Measurements from ENCODE around the gene C19orf53.
"Not testable (repeated sequence)": the region's sequence is repeated elsewhere in the genome, so short reads cannot be mapped to it uniquely, and the experiment has no call there.

The C19orf53 gene

DNA sequence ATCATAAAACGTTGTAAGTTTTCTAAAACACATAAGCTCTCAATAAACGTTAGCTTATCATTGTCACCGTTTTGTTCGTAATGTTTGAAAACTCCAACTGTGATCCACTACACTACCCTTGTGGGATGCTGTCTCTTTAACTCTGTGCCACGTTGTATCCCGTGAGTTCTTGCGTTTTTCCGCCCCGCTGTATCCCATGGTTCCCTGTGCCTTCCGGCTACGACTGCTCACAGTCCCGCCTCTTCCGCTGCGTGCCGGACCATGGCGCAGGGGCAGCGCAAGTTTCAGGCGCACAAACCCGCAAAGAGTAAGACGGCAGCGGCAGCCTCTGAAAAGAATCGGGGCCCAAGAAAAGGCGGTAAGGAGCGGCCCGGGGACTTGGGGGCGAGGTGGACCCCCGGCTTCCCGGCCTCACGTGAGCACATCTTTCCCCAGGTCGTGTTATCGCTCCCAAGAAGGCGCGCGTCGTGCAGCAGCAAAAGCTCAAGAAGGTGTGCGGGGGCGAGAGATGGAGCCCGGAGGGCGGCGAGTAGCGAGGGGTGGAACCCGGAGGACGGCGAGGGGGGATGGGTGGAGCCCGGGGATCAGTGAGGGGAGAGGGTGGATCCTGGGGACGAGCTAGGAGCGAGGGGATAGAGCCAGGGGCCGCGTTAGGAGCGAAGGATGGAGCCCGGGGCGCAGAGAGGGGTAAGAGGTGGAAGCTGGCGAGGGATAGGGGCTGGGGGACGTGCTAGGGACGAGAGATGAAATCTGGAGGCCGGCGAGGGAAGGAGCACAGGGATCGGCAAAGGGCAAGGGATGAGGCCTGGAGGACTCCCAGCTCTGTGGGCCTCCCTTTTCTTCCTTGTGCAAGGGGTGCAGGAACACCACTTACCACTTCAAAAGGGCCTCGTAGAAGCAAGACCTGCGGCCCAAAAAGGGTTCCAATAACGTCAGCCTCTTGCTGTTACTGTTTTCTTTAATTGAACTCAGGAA is at the start of gene C19orf53:
Gene C19orf53, plus strand, starts transcription at position 240 of the 975 bp plus-strand sequence. Its CDS starts 22 bp downstream, at position 262.
- DNase-seq: peak; percentile 50

DNA sequence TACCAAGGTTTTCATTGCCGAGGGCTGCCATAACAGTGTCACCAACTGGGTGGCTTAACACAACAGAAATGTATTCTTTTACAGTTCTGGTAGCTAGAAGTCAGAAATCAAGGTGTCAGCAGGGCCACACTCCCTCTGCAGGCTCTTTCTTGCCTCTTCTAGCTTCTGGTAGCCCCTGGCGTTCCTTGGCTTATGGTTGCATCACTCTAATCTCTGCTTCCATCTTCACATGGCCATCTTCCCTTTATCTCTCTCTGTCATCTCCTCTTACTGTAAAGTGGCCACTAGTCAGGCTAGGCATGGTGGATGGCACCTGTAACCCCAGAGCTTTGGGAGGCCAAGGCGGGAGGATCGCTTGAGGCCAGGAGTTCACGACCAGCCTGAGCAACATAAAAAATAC is 47.9 kb upstream of the C19orf53 start:
- DNase-seq: no peak

DNA sequence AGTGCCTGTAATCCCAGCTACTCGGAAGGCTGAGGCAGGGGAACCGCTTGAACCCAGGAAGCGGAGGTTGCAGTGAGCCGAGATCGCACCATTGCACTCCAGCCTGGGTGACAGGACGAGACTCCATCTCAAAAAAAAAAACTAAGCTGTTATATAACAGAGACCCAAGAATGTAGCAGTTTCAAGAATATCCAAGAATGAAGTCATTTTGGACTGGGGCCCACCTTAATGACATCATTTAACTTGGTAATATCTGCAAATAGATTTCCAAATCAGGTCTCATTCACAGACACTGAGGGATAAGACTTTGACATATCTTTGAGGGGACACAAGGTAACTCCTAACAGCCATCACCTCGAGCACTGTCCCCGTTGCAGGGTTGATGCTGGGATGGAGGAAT is 46.5 kb upstream of the C19orf53 start:
- no peak for DNase-seq

DNA sequence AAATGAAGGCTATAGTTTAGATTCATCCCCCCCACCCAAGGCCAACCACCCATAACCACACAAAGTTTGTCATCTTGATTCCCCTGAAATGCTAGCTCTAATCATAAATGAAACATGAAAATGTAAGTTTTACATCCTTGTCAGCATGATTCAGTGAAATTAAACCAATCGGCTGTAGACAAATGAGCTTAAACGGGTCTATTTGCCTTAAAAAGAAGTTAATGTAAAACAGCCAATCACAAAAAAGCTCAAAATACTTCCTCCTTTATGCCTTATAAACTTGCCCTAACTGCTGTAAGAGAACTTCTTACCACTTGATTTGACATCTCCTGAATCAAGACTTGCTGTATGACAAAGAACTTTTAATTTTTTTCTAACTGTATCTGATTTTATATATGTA is 44.4 kb upstream of the C19orf53 start:
- DNase-seq: no peak

DNA sequence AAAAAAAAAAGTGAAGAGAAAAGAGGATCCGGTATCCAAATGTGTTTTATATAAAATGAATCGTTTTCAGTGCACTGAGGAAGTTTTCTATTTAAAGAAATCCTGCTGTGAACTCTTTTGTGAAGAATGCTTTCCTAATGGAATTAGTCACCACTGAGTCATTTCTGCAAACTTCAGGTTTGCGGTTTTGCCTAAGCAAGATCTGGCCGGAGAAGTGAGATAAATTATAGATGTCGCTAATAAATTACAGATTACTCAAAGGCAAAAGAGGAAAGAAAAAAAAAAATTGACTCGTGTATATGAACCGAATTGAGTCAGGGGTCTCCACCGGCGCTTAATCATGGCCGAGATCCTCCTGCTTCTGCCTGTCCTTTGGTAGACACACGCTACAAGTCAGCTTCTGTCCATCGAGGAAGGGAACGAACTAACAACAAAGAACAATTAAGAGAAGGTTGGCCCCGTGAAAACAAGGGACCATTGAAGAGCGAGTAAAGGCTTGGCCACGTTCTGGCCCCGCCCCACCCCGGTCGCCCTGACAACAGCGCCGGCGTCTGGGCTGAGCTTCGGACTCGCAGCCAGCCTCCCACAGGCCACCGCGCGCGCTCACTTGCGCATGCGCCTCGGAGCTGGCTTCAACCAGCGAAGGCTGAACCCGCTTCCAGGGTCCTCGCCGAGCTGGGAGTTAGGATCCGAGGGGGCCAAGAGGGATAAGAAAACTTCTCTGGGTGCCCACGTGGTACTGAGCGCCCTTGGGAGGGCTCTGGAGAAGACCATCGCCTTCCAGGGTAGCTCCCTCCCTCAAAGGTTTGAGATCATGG is 42.9 kb upstream of the C19orf53 start:
- DNase-seq: peak; percentile 66

DNA sequence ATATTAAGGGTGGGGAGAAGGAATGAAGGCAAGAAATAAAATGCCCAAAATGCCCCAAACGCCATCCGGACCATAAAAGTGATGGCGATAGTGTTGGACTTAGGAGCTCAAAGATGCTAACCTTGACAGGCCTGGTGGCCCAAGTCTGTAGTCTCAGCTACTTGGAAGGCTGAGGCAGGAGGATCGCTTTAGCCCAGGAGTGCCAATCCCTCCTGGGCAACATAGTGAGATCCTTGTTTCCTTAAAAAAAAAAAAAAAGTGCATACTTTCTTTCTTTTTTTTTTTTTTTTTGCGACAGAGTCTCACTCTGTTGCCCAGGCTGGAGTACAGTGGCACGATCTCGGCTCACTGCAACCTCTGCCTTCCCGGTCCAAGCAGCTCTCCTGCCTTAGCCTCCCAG is 41.9 kb upstream of the C19orf53 start:
- DNase-seq: no peak

DNA sequence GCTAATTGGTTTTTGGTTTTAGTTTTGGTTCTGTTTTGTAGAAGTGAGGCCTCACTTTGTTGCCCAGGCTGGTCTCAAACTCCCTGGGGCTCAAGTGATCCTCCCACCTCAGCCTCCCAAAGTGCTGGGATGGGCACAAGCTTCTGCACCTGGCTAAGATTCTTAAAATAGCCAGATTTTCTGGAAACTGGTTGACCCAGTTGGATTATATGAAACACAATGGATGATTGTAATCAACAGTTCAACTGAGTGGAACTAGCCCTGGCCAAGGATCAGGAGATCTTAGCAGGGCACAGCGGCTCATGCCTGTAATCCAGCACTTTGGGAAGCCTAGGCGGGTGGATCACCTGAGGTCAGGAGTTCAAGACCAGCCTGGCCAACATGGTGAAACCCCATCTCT is 39.5 kb upstream of the C19orf53 start:
- no peak for DNase-seq

DNA sequence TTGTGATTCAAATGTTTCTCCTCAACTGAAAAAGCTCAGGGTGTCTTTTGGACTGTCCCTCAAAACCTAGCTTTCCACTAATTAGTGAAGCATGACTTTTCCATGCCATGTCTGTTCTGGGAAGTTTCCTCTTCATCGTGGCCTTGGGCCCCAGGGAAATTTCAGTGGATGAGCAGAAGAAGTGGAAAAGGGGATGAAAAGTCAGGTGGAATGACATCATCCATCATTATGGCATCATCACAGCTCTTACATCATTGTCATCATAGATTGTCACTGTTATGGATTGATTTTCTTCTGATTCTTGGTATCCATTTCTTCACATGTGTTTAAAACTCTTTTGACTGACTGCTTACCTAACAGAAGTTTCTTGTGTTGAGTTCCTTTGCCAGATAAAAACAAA is 36.2 kb upstream of the C19orf53 start:
- DNase-seq: no peak

DNA sequence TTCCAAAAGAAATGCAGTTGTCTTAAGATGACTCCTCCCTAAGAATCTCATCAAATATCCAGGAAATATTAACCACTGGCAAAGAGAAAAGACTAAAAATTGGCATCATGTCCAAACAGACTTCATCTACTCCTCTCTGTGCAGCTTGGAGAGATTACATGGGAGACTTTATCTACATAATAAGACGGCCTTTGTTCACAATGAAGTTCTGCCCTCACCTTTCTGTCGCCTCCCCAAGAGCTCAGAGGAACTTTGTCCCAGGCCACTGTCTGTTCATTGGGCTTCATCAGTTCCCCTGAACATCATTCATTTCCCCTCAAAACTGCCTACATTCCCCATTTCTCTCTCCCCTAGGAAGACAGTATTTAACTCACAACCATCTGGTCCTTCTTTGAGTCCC is 32.4 kb upstream of the C19orf53 start:
- no peak for DNase-seq

DNA sequence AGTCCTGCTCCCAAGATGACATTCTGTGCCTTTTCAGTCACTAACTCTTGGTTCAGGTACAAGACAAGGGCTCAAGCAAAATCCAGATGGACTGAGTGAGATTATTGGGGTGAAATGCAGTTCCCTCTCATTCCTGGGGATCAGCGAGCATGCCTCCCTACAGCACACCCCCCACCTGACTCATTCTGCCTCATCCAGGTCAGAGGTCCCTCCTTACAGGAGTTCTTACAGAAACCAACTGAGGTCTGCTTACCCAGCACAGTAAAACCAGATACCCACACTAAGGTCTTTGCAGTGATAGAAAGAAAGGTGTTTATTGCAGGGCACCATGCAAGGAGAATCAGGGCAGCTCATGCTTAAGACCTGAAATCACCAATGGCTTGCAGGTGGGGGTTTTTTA is 31.5 kb upstream of the C19orf53 start:
- DNase-seq: no peak

DNA sequence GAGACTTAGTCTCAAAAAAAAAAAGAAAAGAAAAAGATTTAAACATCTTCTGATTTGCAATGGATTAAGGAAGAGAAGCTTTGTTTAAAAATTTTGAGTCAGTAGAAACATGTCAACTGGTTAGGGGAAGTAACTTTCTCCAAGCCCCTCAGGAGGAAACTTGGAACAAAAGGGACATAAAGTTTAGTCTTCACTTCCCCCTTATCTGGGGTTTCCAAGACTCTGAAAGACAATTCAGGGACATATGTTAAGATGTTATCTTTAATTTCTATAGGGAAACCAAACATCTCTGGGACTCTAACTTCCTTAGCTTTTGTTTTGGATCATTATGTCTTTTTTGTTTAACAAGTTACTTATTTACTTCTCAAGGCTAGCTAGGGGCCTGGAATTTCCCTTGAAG is 30.1 kb upstream of the C19orf53 start:
- no peak for DNase-seq

DNA sequence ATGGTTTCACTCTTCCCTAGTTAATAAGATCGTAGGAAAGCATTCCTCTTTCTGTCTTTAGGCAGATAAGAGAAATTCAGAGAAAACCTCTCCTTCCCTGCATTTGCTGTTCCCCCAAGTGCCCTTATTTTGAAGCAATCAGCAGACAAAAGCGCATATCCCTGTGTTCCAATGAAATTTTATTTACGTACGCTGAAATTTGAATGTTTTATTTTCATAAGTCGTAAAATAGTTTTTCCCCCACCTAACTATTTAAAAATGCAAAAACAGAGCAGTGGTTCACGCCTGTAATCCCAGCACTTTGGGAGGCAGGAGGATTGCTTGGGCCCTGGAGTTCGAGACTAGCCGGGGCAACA is 27.2 kb upstream of the C19orf53 start:
- no peak for DNase-seq

DNA sequence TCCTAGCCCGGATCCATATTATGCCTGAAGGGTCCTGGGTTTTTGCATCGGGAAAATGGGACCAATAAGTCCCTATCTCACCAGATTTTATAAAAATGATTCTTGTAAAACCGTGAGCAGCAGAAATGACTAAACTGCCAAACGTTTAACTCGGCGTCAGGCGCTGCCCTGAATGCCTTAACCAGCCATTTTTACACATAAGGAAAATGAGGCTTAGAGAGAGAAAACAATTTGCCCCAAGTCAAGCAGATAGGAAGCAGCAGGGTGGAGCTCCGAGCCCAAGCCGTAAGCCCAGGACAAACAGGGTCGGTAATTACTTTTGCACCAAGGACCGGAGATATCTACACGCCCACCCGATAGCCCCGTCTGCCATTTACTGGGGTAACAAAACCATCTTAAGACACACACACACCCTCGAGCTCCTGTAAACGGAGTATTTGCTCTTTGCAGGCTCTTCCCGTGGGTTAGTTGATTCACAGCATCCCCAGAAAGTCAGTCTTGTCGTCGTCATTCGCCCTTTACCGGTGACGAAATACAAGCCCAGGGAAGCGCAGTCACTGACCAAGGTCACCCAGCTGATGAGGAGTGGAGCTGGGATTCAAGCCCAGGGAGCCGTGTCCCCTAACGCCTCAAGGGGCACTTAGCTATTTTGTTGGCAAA is 26.0 kb upstream of the C19orf53 start:
- no peak for DNase-seq

DNA sequence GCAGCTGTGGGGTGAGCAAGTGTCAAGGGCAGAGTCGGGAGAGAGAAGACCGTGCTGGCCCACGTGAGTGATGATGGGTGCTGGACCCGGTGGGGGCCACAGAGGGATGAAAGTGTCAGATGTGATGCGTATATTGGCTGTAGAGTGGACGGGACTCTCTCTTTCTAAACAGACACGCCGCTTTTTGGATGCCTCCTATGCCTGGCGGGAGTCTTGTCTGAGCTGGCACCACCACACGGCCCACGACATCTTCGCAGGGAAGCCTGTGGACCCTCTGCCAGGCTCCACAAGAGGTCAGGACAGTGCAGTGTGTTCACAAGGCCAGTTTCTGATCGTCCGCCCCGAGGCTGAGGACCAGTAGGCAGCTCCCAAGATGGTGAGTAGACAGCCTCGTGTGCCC is 22.8 kb upstream of the C19orf53 start:
- DNase-seq: no peak

DNA sequence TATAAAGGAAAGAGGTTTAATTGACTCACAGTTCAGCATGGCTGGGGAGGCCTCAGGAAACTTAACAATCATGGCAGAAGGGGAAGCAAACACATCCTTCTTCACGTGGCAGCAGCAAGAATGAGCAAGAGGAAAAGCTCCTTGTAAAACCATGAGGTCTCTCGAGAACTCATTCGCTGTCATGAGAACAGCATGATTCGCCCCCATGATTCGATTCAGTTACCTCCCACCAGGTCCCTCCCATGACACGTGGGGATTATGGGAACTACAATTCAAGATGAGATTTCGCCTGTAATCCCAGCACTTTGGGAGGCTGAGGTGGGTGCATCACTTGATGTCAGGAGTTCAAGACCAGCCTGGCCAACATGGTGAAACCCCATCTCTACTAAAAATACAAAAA is 20.6 kb upstream of the C19orf53 start:
- not testable (repeated sequence) for DNase-seq

DNA sequence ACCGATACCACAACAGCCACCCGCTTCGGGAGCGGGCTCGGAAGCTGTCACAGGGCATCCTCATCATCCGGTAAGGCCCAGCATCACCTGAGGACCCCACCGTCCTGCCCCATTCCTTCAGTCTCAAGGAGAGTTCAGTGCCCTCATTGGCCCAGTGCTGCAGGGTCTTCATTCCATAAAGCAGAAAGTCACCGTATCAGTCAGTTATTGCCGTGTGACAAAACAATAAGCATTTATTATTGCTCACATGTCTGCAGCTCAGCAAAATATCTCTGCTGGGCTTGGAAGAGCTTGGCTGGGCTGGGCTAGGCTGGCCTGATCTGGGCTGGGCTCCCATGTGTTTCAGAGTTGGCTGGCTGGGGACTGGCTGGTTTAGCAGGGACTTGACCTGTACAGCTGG is 18.0 kb upstream of the C19orf53 start:
- no peak for DNase-seq

DNA sequence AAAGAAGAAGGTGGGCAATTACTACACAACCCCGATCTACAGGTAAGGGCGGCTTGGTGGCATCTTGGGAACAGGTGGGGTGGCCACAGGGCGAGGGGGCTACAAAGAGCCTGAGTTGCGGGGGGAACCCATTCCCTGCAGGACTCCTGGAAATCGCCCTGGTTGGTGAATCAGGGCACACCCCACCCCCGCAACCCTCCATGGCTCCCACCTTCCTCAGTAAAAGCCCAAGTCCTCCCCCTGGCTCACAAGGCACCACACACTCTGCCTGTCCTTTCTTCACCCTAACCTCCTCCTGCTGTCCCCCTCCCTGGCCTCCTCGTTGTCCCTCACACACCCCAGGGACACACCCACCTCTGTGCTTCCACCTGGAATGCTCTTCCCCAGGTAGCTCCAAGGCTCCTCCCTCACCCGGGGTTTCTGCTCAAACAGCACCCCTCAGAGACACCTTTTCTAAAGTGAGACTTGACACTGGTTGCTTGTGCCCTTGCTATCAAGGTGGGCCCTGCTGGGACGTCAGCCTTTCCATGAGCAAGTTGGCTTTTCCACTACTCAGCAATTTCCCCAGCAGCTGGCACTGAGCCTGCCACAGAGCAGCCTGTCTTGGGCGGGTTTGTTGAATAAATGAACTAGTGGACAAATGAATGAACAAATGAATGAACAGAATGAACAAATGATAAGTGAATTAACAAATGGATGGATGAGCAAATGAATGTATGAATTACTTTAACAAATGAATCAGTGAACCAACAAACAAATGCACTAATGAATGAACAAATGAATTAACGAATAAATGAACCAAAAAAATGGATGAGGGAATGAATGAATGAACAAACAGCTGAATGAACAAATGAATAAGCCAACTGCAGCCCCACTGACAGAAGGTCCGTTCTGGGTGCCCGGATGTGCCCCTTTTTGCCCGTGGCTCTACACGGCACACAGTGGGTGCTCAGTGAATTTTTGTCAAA is 16.2 kb upstream of the C19orf53 start:
- DNase-seq: no peak

DNA sequence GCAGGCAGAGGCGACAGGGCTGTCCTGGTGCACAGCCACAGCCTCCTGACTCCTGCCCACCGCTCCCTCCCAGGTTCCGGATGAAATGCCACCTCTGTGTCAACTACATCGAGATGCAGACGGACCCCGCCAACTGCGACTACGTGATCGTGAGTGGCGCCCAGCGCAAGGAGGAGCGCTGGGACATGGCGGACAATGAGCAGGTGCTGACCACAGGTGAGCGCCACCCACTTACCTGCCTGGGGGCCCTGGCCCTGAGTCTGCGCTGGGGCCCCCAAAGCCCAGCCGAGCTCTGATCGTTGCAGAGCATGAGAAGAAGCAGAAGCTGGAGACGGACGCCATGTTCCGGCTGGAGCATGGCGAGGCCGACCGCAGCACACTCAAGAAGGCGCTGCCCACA is 15.5 kb upstream of the C19orf53 start:
- no peak for DNase-seq

DNA sequence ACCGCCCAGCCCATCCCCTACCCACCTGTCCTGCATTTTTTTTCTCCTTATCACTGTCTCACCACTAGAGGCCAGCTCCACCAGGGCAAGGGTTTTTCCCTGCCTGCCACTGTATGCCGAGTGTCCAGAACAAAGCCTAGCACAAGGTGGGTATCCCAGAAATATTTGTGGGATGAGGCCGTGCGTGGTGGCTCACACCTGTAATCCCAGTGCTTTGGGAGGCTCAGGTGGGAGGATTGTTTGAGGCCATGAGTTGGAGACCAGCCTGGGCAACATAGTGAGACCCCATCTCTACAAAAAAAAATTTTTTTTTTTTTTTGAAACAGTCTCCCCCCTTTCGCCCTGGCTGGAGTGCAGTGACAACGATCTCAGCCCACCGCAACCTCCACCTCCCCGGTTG is 12.8 kb upstream of the C19orf53 start:
- no peak for DNase-seq

DNA sequence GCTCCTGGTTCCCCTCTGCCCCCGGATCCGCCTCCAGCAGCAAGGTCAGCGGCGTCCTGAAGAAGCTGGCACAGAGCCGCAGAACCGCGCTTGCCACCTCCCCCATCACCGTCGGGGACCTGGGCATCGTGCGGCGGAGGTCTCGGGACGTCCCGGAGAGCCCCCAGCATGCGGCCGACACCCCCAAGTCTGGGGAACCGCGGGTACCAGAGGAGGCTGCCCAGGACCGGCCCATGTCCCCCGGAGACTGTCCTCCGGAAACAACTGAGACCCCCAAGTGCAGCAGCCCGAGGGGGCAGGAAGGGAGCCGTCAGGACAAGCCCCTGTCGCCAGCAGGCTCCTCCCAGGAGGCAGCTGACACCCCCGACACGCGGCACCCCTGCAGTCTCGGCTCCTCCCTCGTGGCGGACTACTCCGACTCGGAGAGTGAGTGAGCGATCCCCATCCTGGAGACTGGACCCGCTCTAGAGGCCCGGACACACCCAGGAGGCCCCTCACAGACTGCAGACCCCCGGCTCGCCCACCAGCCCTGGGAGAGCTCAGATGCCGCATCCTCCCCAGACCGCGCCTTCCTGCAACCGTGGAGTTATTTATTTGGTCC is 11.5 kb upstream of the C19orf53 start:
- DNase-seq: no peak

DNA sequence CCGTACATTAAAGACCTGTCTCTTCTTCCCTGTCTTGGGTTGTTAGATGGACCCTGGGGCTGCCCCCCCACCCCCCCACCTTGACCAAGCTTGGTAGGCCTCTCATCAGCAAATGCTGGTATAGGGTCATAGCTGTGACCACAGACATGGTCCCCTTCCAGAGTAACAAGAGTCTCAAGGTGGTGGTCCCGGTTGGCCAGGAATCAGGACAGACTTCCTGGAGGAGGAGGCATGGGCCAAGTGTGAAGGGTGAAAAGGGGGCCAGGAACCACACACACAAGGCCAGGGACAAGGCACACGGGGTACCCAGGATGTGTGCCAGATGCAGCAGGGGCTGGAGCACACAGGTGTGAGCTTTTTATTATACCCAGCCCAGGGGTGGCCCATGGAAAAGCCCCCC is 11.0 kb upstream of the C19orf53 start:
- DNase-seq: no peak

All from NCI-H2081 treated with DMSO at 0.1 percent for 48 hours (cell line).